Neural progenitor cell (in vitro differentiated cells): Measurements from ENCODE around the gene ASRGL1.

Experiments used
- CTCF ChIP-seq: fragments of 200-600 bp; sonication (generic); IDR thresholded peaks from 2 replicates; pipeline ENCODE4 v1.5.1; 2017; ENCODE audit warnings: antibody characterized with exemption, mild to moderate bottlenecking
- EZH2 ChIP-seq: fragments of 200-600 bp; sonication (generic); IDR thresholded peaks from 2 replicates; pipeline ENCODE4 v1.6.1; 2017; ENCODE audit warnings: antibody characterized with exemption, mild to moderate bottlenecking, moderate library complexity
- EZH2phosphoT487 ChIP-seq: fragments of 200-600 bp; sonication (generic); IDR thresholded peaks from 2 replicates; pipeline ENCODE4 v1.6.1; 2017; ENCODE audit warnings: antibody characterized with exemption

- TF ChIP-seq CTCF (no peak), EZH2 (no peak), EZH2phosphoT487 (no peak)
Observed at GRCh38 chr11:62392506-62392905, 55.3 kb downstream of the ASRGL1 start.
